A673 (cell line): ENCODE data around the gene KIAA0232.

Experiments
- CTCF ChIP-seq: fragments of 300-800, 200-600 bp; sonication (generic); conservative IDR thresholded peaks from 2 replicates; pipeline ENCODE4 v1.5.1; 2017; ENCODE audit warnings: low read depth, mild to moderate bottlenecking, antibody characterized with exemption, low read length, moderate library complexity, mixed read lengths
- EZH2 ChIP-seq: fragments of 200-600 bp; sonication (generic); IDR thresholded peaks from 2 replicates; pipeline ENCODE4 v1.6.1; 2017; ENCODE audit warnings: borderline replicate concordance, low read depth, mild to moderate bottlenecking, mixed read lengths, antibody characterized with exemption, low read length; ENCODE audit not compliant: poor library complexity, severe bottlenecking

- TF ChIP-seq CTCF, result no peak
- no peak for TF ChIP-seq EZH2
These were observed 8.6 kb upstream of the KIAA0232 start for GRCh38 chr4:6773616-6774540.
